ENCODE data around the gene PDILT. TPM values are rescaled to one million over a fixed set of nuclear protein-coding genes. Genes with fewer than 3 reads are reported as not detected.

PDILT gene
- total and polyA plus RNA-seq, 9 donors = not detected

- Histone ChIP-seq H3K4me3 (no peak overlapping the region), H3K4me1 (ENCODE audit: insufficient read depth) (no peaks in the 10 kb centered on the region), H3K27ac (no peak overlapping the region), H3K9me3 (no peaks in the 10 kb centered on the region), H3K36me3 (no peaks in the 10 kb centered on the region), H3K27me3 (no peaks in the 10 kb centered on the region)
- DNase-seq = no peak
- WGBS, 3 donors = 85 to 88% (median 87%) methylated on average over 3 of the region's 3 CpGs
- TF ChIP-seq CTCF (IDR thresholded peaks at IDR 0.05) = no peak
- TF ChIP-seq POLR2A (IDR thresholded peaks at IDR 0.05) = no peak
- TF ChIP-seq EP300 (IDR thresholded peaks at IDR 0.05) = no peak
- intact Hi-C loops (cut with DNase I) = no loop called here
These were observed 64.8 kb downstream of the PDILT start for GRCh38 chr16:20339744-20340143.

- Histone ChIP-seq H3K36me3 (no peaks in the 10 kb centered on the region), H3K27ac (no peak overlapping the region), H3K27me3 (no peaks in the 10 kb centered on the region), H3K4me3 (no peak overlapping the region), H3K4me1 (ENCODE audit: insufficient read depth) (no peaks in the 10 kb centered on the region), H3K9me3 (no peaks in the 10 kb centered on the region)
- intact Hi-C loops (cut with DNase I) = no loop called here
- DNase-seq = no peak
- TF ChIP-seq CTCF (IDR thresholded peaks at IDR 0.05) (no peak), POLR2A (IDR thresholded peaks at IDR 0.05) (no peak), EP300 (IDR thresholded peaks at IDR 0.05) (no peak)
- 58 to 61% (median 59%) methylated on average over 2 of the region's 2 CpGs for WGBS, 3 donors
These were observed 67.6 kb downstream of the PDILT start for GRCh38 chr16:20336955-20337354.

DNA sequence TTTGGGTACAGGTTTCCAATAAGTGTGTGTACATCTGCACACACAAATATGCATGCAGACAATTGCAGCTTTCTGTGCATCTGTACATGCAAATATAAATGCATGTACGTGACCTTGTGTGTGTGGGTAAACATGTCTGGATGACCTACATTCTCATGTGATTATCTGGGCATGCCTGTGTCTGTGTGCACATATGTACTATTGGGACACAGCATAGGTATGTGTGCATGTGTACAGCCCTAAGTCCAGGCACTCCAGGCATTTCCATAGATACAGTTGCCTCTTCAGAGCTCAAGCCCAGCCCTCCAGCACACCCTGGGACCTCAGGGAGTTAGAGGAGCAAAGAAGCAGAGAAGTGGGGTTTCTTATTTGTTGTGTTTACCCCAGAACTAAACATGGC, 70.1 kb downstream of the PDILT start:
- Histone ChIP-seq H3K4me3 (no peak overlapping the region), H3K27ac (no peak overlapping the region), H3K36me3 (no peaks in the 10 kb centered on the region), H3K4me1 (ENCODE audit: insufficient read depth) (no peaks in the 10 kb centered on the region), H3K27me3 (no peaks in the 10 kb centered on the region), H3K9me3 (no peaks in the 10 kb centered on the region)
- WGBS, 3 donors = 76 to 94% (median 93%) methylated on average over 1 of the region's 1 CpG
- intact Hi-C loops (cut with DNase I) = no loop called here
- TF ChIP-seq EP300 (IDR thresholded peaks at IDR 0.05) (no peak), POLR2A (IDR thresholded peaks at IDR 0.05) (no peak), CTCF (IDR thresholded peaks at IDR 0.05) (no peak)
- no peak for DNase-seq

GRCh38 chr16:20333120-20333519, 71.4 kb downstream of the PDILT start:
- 56 to 69% (median 62%) methylated on average over 5 of the region's 5 CpGs for WGBS, 3 donors
- Histone ChIP-seq H3K4me3 (no peak overlapping the region), H3K27ac (no peak overlapping the region), H3K27me3 (no peaks in the 10 kb centered on the region), H3K36me3 (no peaks in the 10 kb centered on the region), H3K4me1 (ENCODE audit: insufficient read depth) (no peaks in the 10 kb centered on the region), H3K9me3 (no peaks in the 10 kb centered on the region)
- intact Hi-C loops (cut with DNase I) = no loop called here
- DNase-seq = no peak
- TF ChIP-seq CTCF (IDR thresholded peaks at IDR 0.05) (no peak), POLR2A (IDR thresholded peaks at IDR 0.05) (no peak), EP300 (IDR thresholded peaks at IDR 0.05) (no peak)

DNA sequence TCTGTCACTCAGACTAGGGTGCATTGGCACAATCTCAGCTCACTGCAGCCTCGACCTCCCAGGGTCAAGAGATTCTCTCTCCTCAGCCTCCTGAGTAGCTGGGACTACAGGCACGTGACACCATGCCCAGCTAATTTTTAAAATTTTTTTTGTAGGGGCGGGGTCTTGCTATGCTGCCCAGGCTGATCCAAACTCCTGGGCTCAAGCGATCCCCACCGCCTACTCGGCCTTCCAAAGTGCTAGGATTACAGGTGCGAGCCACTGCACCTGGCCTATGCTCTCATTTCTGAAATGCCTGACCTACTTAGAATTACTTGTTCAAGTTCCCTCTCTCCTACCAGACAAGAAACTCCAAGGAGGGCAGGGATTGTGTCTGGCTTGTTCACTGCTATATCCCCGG, 72.1 kb downstream of the PDILT start:
- intact Hi-C loops (cut with DNase I) = no loop called here
- H3K4me1 ChIP-seq (ENCODE audit: insufficient read depth) = no peaks in the 10 kb centered on the region
- no peak overlapping the region for H3K4me3 ChIP-seq
- DNase-seq = no peak
- H3K9me3 ChIP-seq = no peaks in the 10 kb centered on the region
- H3K27me3 ChIP-seq = no peaks in the 10 kb centered on the region
- TF ChIP-seq POLR2A (IDR thresholded peaks at IDR 0.05) (no peak), EP300 (IDR thresholded peaks at IDR 0.05) (no peak), CTCF (IDR thresholded peaks at IDR 0.05) (no peak)
- WGBS, 3 donors = 83 to 87% (median 84%) methylated on average over 8 of the region's 8 CpGs
- no peaks in the 10 kb centered on the region for H3K36me3 ChIP-seq
- no peak overlapping the region for H3K27ac ChIP-seq
